ENCODE results near the gene C2CD4C. TPM values are rescaled to one million over a fixed set of nuclear protein-coding genes. Genes with fewer than 3 reads are reported as not detected.

Gene C2CD4C
- total RNA-seq, 1 donor from 2014 or later: 7.8 TPM

DNA sequence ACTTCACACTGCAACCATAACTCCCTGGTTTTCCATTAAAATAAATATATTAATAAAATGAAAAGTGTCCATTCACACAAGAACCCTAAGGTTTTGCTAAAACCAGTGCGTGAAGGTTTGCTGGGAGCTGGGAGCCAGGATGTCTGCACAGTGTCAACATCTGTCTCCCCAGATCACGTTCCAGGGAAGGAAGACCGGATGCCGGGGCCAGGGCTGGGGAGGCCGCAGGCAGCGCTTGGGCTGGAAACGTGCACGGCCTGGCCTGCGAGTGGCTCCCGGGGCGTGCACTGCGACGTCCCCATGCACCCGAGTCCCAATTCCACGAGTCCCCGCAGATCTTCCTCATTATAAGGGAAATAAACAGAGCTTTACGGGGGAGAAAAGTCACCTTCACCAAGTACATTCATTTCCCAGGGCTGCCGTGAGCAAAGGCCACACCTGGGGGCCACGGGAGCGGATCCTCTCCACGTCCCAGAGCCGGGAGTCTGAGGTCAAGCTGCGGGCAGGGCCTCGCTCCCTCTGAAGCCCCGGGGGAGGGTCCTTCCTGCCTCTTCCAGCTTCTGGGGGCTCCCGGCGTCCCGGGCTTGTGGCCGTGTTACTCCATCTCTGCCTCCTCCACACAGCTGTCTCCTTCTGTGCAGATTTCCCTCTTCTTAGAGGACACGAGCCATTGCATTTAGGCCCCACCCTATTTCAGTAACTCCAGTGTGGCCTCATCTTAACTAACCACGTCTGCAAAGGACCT lies 39.0 kb upstream of the C2CD4C start:
- TF ChIP-seq CTCF (IDR thresholded peaks at IDR 0.05; ENCODE audit: unreplicated experiment): no peak
- DNase-seq (ENCODE audit: low spot score in 2 of 2, unreplicated experiment in 2 of 2): no peak
- H3K4me3 Mint-ChIP-seq: peak overlapping the region; percentile 20
- no peaks in the 10 kb centered on the region for H3K27me3 Mint-ChIP-seq (ENCODE audit: low read depth)
- peaks cover 5% of the 10 kb centered on the region for H3K9me3 Mint-ChIP-seq
- peaks cover 9% of the 10 kb centered on the region for H3K36me3 Mint-ChIP-seq
- H3K27ac Mint-ChIP-seq: peak overlapping the region; percentile 92
- peaks cover 11% of the 10 kb centered on the region for H3K4me1 Mint-ChIP-seq

DNA sequence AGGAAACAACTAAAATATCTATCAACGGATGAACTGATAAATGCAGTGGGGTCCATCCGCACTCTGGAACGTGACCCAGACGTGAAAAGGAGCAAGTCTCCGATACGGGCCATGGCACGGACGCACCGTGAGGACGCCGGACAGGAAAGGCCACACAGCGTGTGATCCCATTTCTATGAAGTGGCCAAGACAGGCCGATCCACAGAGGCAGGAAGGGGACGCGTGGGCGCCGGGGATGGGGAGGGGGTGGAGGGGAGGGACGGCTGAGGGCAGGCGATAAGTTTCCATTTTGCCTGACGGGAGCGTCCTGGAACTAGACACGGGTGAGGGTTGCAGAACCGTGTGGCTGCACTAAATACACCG lies 38.1 kb upstream of the C2CD4C start:
- H3K27me3 Mint-ChIP-seq (ENCODE audit: low read depth): no peaks in the 10 kb centered on the region
- DNase-seq (ENCODE audit: low spot score in 2 of 2, unreplicated experiment in 2 of 2): no peak
- H3K9me3 Mint-ChIP-seq: peaks cover 5% of the 10 kb centered on the region
- no peak overlapping the region for H3K27ac Mint-ChIP-seq
- no peak overlapping the region for H3K4me3 Mint-ChIP-seq
- peaks cover 4% of the 10 kb centered on the region for H3K36me3 Mint-ChIP-seq
- no peak for TF ChIP-seq CTCF (IDR thresholded peaks at IDR 0.05; ENCODE audit: unreplicated experiment)
- peaks cover 11% of the 10 kb centered on the region for H3K4me1 Mint-ChIP-seq

DNA sequence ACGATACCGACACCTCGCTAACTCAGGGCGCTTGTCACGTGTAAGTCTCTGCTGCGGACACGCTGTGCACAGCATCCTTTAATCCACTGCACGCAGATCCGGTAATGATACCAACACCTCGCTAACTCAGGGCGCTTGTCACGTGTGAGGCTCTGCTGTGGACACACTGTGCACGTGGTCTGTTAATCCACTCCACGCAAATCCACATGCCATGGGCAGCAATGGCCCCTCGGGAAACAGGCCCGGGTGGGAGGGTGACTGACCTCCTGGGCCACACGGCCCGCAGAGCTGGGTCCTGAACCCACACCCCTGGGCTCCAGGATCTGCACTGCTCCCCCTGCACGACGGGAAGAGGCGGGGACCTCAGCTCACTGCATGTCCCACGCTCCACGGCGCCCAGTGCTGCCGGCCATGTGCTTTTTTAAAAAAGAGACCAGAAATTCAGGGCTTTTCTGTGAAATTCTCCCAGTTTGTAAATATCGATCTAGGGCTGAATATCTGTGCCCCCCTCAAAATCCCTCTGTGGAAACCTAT lies 35.8 kb upstream of the C2CD4C start:
- Mint-ChIP-seq H3K27ac (no peak overlapping the region), H3K36me3 (peaks cover 11% of the 10 kb centered on the region), H3K4me1 (peaks cover 11% of the 10 kb centered on the region), H3K4me3 (no peak overlapping the region), H3K9me3 (no peaks in the 10 kb centered on the region), H3K27me3 (ENCODE audit: low read depth) (no peaks in the 10 kb centered on the region)
- no peak for TF ChIP-seq CTCF (IDR thresholded peaks at IDR 0.05; ENCODE audit: unreplicated experiment)
- no peak for DNase-seq (ENCODE audit: low spot score in 2 of 2, unreplicated experiment in 2 of 2)

GRCh38 chr19:443005-443404 lies 34.1 kb upstream of the C2CD4C start:
- Mint-ChIP-seq H3K9me3 (no peaks in the 10 kb centered on the region), H3K4me3 (no peak overlapping the region), H3K4me1 (peaks cover 3% of the 10 kb centered on the region), H3K36me3 (peaks cover 11% of the 10 kb centered on the region), H3K27me3 (ENCODE audit: low read depth) (no peaks in the 10 kb centered on the region), H3K27ac (no peak overlapping the region)
- DNase-seq (ENCODE audit: low spot score in 2 of 2, unreplicated experiment in 2 of 2): no peak
- no peak for TF ChIP-seq CTCF (IDR thresholded peaks at IDR 0.05; ENCODE audit: unreplicated experiment)

GRCh38 chr19:442085-442484 lies 33.1 kb upstream of the C2CD4C start:
- Mint-ChIP-seq H3K9me3 (no peaks in the 10 kb centered on the region), H3K36me3 (peaks cover 14% of the 10 kb centered on the region), H3K27me3 (ENCODE audit: low read depth) (no peaks in the 10 kb centered on the region), H3K4me3 (no peak overlapping the region), H3K27ac (no peak overlapping the region), H3K4me1 (no peaks in the 10 kb centered on the region)
- TF ChIP-seq CTCF (IDR thresholded peaks at IDR 0.05; ENCODE audit: unreplicated experiment): no peak
- no peak for DNase-seq (ENCODE audit: low spot score in 2 of 2, unreplicated experiment in 2 of 2)
